Measurements from ENCODE around the gene FOSB.

The FOSB gene

GRCh38 chr19:45515081-45515624, 47.4 kb downstream of the FOSB start:
- peak; percentile 67 for DNase-seq (ENCODE audit: low spot score)
- no peak for TF ChIP-seq CTCF (IDR thresholded peaks at IDR 0.05; ENCODE audit: extremely low read depth, missing control alignments)

GRCh38 chr19:45515807-45516401, 48.1 kb downstream of the FOSB start:
- no peak for TF ChIP-seq CTCF (IDR thresholded peaks at IDR 0.05; ENCODE audit: extremely low read depth, missing control alignments)
- peak; percentile 44 for DNase-seq (ENCODE audit: low spot score)

- TF ChIP-seq CTCF (IDR thresholded peaks at IDR 0.05; ENCODE audit: extremely low read depth, missing control alignments), result no peak
- DNase-seq (ENCODE audit: low spot score), result no peak
These were observed 49.4 kb downstream of the FOSB start for GRCh38 chr19:45517238-45517637.

GRCh38 chr19:45517641-45518468, 50.1 kb downstream of the FOSB start:
- DNase-seq (ENCODE audit: low spot score), result no peak
- no peak for TF ChIP-seq CTCF (IDR thresholded peaks at IDR 0.05; ENCODE audit: extremely low read depth, missing control alignments)

- no peak for DNase-seq (ENCODE audit: low spot score)
These were observed 50.7 kb downstream of the FOSB start for GRCh38 chr19:45518469-45518826.

GRCh38 chr19:45522010-45522941, 54.5 kb downstream of the FOSB start:
- DNase-seq (ENCODE audit: low spot score), result no peak
- TF ChIP-seq CTCF (IDR thresholded peaks at IDR 0.05; ENCODE audit: extremely low read depth, missing control alignments), result no peak

More at GRCh38 chr19:45518469-45518826, 50.7 kb downstream of the FOSB start:
- TF ChIP-seq CTCF (IDR thresholded peaks at IDR 0.05; ENCODE audit: extremely low read depth, missing control alignments), result no peak
